Neutrophil (primary cell): ENCODE data around the gene ZC2HC1B.
"Not testable (repeated sequence)": the region's sequence is repeated elsewhere in the genome, so short reads cannot be mapped to it uniquely, and the experiment has no call there.

Experiments used
- H3K27ac ChIP-seq: fragments of 200-600 bp; sonication (generic); 2 replicates; pipeline ENCODE4 v1.5.1; 2016; ENCODE audit warnings: mild to moderate bottlenecking, moderate library complexity
- H3K27me3 ChIP-seq: fragments of 200-600 bp; sonication (generic); 2 replicates; pipeline ENCODE4 v1.6.0; 2016; ENCODE audit warnings: mild to moderate bottlenecking
- H3K36me3 ChIP-seq: fragments of 200-600 bp; sonication (generic); 2 replicates; pipeline ENCODE4 v1.5.1; 2017
- H3K4me1 ChIP-seq, 2 experiments: fragments of 200-600 bp in 1 of 2; sonication (generic) in 1 of 2; 1 replicate in 1 of 2; 2 replicates in 1 of 2; pipeline versions ENCODE4 v1.5.1 to v1.6.1; 2013 to 2016; ENCODE audit warnings: low read depth in 1 of 2, low read length in 1 of 2, mild to moderate bottlenecking in 1 of 2, moderate library complexity in 1 of 2; ENCODE audit not compliant: control insufficient read depth in 1 of 2, insufficient read depth in 1 of 2
- H3K4me3 ChIP-seq, 2 experiments: fragments of 200-600 bp in 1 of 2; sonication (generic) in 1 of 2; 1 replicate in 1 of 2; 2 replicates in 1 of 2; pipeline ENCODE4 v1.5.1; 2013 to 2016; ENCODE audit warnings: low read depth in 1 of 2, low read length in 1 of 2, mild to moderate bottlenecking in 1 of 2, moderate library complexity in 1 of 2
- H3K9me3 ChIP-seq: fragments of 200-600 bp; sonication (generic); 2 replicates; pipeline ENCODE4 v1.5.1; 2016
- TF ChIP-seq, protein P1 (sequence below): fragments of 200-600 bp; sonication (generic); IDR thresholded peaks from 2 replicates; pipeline ENCODE4 v1.5.1; 2016; ENCODE audit warnings: antibody characterized with exemption

Gene ZC2HC1B

DNA sequence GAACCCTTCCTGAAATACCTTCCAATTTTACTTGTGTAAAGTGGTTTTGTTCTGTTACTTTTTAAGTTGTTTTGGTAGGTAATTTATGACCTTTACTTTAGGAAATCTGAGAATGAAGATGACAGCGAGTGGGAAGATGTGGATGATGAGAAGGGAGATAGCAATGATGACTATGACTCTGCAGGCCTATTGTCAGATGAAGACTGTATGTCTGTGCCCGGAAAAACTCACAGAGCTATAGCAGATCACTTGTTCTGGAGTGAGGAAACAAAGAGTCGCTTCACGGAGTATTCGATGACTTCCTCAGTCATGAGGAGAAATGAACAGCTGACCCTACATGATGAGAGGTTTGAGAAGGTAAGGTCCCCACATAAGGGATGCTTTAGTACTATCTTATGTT lies 6.6 kb upstream of the ZC2HC1B start:
- H3K4me1 ChIP-seq, result no peaks in the 10 kb centered on the region
- peaks cover 50% of the 10 kb centered on the region for H3K36me3 ChIP-seq
- H3K27me3 ChIP-seq, result no peaks in the 10 kb centered on the region
- no peak overlapping the region for H3K27ac ChIP-seq
- no peaks in the 10 kb centered on the region for H3K9me3 ChIP-seq
- no peak overlapping the region for H3K4me3 ChIP-seq
- TF ChIP-seq, protein P1, sequence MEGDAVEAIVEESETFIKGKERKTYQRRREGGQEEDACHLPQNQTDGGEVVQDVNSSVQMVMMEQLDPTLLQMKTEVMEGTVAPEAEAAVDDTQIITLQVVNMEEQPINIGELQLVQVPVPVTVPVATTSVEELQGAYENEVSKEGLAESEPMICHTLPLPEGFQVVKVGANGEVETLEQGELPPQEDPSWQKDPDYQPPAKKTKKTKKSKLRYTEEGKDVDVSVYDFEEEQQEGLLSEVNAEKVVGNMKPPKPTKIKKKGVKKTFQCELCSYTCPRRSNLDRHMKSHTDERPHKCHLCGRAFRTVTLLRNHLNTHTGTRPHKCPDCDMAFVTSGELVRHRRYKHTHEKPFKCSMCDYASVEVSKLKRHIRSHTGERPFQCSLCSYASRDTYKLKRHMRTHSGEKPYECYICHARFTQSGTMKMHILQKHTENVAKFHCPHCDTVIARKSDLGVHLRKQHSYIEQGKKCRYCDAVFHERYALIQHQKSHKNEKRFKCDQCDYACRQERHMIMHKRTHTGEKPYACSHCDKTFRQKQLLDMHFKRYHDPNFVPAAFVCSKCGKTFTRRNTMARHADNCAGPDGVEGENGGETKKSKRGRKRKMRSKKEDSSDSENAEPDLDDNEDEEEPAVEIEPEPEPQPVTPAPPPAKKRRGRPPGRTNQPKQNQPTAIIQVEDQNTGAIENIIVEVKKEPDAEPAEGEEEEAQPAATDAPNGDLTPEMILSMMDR, result no peak

DNA sequence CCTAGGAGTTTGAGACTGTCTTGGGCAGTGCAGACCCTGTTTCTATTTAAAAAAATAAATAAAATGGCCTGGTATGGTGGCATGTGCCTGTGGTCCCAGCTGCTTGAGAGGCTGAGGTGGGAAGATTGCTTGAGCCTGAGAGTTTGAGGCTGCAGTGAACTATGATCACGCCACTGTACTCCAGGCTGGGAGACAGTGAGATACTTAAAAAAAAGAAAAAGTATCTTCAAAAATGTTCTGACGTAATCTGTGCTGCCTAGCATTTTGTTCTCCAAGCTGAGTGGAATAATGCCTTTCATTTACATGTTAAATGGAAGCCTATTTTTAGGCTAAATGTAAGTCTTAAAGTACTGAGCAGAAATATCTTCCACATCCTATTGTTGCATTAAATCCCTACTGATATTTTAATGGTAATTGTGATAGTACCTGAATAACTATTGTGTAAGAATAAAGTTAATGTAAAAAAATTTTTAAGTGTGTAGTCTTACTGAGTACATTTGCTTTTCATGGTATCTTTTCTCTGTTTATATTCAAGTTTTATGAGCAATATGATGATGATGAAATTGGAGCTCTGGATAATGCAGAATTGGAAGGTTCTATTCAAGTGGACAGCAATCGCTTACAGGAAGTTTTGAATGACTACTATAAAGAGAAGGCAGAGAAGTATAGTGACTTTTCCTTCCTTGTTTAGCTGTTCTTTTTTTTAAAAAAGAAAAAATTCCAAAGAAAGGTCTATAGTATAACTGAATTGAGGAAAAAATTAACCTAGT lies 4.2 kb upstream of the ZC2HC1B start:
- Histone ChIP-seq H3K27me3 (no peaks in the 10 kb centered on the region), H3K4me3 (no peak overlapping the region), H3K27ac (no peak overlapping the region), H3K4me1 (no peaks in the 10 kb centered on the region), H3K36me3 (peaks cover 65% of the 10 kb centered on the region), H3K9me3 (no peaks in the 10 kb centered on the region)
- TF ChIP-seq, protein P1, result no peak

- H3K4me1 ChIP-seq, result no peaks in the 10 kb centered on the region
- no peaks in the 10 kb centered on the region for H3K27me3 ChIP-seq
- peaks cover 40% of the 10 kb centered on the region for H3K36me3 ChIP-seq
- no peaks in the 10 kb centered on the region for H3K9me3 ChIP-seq
- TF ChIP-seq, protein P1, result no peak
- H3K27ac ChIP-seq, result no peak overlapping the region
- no peak overlapping the region for H3K4me3 ChIP-seq
These were observed 503 bp upstream of the ZC2HC1B start for GRCh38 chr6:143863771-143864170.

GRCh38 chr6:143867236-143867635 lies 3.0 kb downstream of the ZC2HC1B start:
- Histone ChIP-seq H3K27ac (no peak overlapping the region), H3K4me1 (no peaks in the 10 kb centered on the region), H3K9me3 (no peaks in the 10 kb centered on the region), H3K27me3 (no peaks in the 10 kb centered on the region), H3K36me3 (peaks cover 17% of the 10 kb centered on the region), H3K4me3 (no peak overlapping the region)
- TF ChIP-seq, protein P1, result no peak

DNA sequence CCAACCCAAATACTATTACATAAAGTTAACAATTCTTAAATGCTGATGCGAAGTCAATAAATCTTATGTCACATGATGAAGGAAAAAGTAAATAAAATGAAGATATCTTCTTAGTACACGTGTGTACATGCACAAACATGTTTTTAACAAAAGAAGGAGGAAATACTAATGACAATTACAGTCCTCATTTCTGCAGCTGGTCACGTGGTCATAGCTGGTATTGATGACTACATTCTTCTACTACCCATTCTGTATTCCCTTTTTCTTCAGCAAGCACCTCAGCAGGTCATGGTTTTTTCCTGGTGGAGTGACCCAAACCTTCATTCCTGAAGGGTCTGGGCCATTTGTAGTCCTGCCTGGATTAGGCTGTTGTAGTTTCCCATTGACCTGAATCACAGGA lies 4.5 kb downstream of the ZC2HC1B start:
- not testable (repeated sequence) for H3K9me3 ChIP-seq, H3K4me3 ChIP-seq, H3K36me3 ChIP-seq, H3K27ac ChIP-seq, H3K4me1 ChIP-seq, H3K27me3 ChIP-seq

DNA sequence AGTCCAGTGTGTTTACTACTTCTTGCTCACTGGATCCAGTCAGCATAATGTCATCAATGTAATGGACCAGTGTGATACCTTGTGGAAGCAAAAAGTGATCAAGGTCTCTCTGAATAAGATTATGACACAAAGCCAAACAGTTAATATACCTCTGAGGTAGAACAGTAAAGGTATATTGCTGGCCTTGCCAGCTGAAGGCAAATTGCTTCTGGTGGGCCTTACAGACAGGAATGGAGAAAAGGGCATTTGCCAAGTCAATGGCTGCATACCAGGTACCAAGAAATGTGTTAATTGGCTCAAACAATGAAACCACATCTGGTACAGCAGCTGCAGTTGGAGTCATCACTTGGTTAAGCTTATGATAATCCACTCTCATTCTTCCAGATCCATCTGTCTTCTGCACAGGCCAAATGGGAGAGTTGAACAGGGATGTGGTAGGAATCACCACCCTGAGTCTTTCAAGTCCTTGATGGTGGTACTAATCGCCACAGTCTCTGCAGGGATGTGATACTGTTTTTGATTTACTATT lies 7.0 kb downstream of the ZC2HC1B start:
- not testable (repeated sequence) for H3K27me3 ChIP-seq, H3K36me3 ChIP-seq, H3K4me3 ChIP-seq, H3K4me1 ChIP-seq, H3K27ac ChIP-seq, H3K9me3 ChIP-seq
